HG03139 (cell line): ENCODE data around the gene ATP13A1.

Experiments
- ATAC-seq: cut with Tn5 transposase; IDR thresholded peaks from one replicate; pipeline ENCODE4 v1.9.1; 2021; ENCODE audit not compliant: unreplicated experiment

Gene ATP13A1

DNA sequence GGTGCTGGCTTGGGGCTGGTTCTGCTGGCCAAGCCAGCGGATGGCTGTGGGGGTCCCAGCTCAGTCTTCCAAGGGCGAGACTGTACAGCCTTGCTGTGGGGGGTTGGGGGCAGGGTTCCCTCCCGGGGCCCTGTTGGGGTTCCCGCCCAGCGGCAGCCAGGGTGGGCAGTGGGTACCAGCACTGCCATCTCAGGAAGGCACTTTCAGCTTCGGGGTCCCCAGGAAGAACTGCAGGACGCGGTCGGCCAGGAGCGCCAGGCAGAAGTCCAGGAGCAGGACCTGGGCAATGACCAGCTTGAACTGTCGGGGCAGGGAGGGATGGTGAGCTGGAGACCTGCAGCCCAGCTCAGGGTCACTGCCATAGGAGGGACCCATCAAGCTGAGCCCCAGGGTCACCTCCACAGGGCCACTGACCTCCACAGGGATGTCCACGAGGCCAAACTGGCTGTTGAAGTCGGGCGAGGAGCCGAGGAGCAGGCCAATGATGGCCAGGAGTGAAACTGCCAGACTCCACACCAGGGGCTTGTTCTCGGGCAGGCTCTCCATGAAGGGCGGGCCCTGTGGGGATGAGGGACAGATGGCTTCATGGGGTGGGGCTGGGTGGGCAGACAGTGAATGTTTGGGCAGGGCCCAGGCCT lies 18.1 kb downstream of the ATP13A1 start:
- ATAC-seq = no peak

DNA sequence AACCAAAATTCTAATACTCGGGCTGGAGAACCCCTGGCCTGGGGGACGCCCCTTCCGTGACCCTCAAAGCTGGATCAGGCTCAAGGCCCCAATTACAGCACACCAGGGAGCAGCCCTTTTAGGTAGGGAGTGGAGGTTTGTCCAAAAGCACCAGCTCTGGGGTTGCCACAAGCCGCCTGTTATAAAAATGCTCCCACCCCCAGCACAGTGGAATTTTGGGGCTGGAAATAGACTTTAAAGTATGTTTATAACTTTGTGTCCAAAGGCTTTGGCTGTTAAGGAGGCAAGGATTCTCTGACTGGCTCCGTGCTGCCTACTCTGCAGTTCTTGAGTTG lies 19.5 kb downstream of the ATP13A1 start:
- ATAC-seq = no peak

- ATAC-seq = no peak
Measured at GRCh38 chr19:19643158-19644053, 20.1 kb downstream of the ATP13A1 start, which contains the start of gene GMIP. TSS of gene GMIP (minus strand) at chr19:19643657. CDS start at chr19:19643529, 128 bp downstream.

DNA sequence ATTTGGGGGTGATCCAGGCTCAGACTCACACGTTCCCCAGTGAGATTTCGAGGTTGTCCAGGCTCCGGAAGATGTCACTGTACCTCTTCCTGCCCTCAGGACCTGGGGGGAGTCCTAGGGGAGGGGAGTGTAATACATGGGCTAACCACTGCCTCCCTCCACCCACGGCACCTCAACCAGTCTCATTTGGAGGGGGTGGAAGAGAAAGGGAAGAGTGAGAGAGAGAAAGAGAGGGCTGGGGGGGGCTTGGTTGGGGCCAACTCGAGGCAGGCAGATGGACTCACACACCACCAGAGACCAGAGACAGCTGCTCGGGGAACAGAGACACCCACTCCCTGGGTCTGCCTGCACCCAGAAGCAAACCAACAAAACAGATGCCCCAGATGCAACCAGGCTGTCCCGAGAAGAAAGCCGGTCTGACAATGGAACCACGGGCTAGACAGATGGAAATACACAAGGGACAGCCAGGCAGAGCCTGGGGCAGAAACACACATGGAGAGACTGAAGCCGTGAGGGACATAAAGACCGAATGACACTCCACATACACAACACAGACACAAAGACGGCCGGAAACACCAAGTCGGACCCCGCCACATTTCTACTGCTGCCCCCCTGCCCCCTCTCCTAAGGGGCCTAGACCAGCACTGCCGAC lies 20.8 kb downstream of the ATP13A1 start:
- ATAC-seq = no peak

DNA sequence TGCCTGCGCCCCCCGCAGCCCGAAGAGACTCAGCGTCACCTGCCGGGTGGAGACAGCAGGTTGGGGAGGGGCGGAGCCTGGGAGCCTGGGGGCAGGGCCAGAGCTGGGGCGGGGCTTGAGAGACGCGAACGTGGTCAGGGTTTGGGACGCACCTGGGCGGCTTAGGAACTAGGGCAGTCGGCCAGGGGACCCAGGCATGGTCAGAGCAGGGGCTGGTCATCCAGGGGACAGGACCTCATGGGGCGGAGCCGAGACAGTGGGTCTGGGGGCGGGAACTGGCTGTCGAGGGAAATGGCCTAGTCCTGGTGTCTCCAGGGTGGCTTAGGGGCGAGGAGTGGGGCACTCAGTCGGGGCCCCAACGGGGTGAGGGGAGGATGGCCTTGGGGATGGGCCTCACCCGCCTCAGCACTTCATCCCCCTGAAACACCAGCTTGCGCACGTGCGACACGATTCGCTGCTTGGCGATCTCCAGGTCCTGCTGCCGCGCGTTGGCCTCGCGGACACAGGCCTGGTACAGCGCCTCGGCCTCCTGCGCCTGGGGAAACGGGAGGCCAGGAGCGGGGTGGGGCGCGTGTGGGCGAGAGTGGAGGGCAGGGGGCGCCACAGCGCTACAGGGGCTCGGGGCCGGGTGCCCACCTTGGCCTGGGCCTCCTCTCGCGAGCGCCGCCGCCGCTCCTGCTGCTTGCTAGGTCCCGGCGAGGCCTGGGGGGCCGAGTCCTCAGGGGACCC lies 25.8 kb downstream of the ATP13A1 start:
- ATAC-seq = no peak

DNA sequence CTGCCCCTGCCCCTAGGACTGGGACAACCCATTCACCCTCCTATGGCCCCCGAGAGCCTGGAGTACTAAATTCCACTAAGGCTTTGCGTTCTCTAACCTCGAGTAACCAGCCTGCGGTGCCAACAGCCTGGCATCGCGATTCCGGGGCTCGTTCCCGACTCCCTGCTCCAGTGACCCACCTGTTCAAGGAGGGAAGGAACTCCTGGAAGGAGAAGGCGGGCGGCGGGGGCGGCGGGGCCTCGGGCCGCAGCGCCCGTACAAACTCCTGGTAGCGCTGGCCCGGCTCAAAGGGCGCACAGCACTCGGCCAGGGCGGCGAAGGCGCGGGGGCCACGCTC lies 26.3 kb downstream of the ATP13A1 start:
- ATAC-seq = no peak

GRCh38 chr19:19636573-19637185 lies 26.8 kb downstream of the ATP13A1 start:
- no peak for ATAC-seq

- ATAC-seq = no peak
Measured at GRCh38 chr19:19635313-19635702, 28.2 kb downstream of the ATP13A1 start.

- no peak for ATAC-seq
Measured at GRCh38 chr19:19634516-19635312, 28.8 kb downstream of the ATP13A1 start.

DNA sequence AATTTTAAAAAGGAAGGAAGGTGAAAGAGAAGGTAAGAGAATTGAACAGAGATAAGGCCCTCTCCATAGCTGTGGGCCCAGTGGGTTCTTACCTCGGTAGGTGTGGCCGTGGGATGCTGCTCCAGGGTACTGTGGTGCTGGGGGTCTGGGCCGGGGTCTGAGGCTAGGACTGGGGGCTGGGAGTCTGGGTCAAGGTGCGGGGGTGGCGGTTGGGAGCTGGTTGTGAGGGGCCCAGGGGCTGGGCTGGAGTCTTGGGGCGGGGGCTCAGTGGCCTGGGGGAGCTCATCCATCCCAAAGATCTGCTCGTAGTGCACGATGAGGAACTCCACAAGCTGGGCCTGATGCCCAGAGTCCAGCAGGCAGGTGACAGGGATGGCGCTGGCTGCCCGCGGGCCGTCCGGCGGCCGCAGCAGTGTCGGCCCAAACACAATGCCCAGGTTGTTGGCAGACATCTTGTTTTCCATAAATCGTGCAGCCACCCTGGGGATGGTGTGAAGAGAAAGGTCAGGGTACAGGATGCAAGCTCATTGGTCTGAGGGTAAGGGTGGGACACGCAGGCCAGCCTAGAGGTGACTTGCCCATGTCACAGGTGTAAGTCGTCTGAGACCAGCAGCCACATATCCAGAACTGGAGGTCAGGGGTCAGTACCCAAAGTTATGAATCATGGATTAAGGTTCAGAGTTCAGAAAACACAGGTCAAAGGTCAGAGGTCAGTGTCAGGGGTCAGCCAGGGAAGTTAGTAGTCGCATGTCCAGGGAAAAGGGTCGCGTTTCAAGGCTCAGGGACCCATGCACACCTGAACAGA lies 29.6 kb downstream of the ATP13A1 start:
- no peak for ATAC-seq

DNA sequence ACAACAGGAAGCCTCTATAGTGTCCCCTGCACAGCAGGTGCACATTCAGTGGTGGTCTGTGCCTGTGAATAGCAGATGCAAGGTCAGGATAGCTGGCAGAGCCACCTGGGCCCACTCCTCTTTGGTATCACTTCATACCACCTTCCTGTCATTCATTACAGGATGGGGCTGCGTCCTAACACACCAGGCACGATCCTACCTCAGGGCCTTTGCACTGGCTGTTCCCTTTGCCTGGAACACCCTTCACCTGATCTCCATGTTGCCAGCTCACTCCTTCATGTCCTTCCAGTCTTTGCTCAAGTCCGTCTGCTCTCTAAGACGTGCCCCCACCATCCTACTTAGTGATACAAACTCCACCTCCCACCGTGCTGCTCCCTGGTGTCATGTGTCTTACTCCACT lies 30.8 kb downstream of the ATP13A1 start:
- ATAC-seq = no peak

GRCh38 chr19:19631346-19631745 lies 32.1 kb downstream of the ATP13A1 start:
- no peak for ATAC-seq

DNA sequence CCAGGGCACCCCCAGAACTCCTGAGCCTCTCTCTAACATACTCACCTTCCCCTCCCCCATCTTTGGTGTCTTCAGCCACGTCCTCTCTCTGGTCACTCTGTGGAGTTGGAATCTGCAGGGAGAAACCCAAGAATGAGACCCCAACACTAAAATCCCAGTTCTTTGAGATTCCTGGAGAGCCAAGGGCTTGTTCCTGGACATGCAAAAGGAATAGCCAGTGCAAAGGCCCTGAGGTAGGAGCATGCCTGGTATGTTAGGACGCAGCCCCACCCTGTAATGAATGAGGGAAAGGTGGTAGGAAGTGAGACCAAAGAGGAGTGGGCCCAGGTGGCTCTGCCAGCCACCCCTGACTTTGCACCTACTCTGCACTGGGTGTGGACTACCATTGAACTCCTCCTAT lies 33.0 kb downstream of the ATP13A1 start:
- ATAC-seq = no peak

- no peak for ATAC-seq
Measured at GRCh38 chr19:19630062-19630414, 33.4 kb downstream of the ATP13A1 start.

DNA sequence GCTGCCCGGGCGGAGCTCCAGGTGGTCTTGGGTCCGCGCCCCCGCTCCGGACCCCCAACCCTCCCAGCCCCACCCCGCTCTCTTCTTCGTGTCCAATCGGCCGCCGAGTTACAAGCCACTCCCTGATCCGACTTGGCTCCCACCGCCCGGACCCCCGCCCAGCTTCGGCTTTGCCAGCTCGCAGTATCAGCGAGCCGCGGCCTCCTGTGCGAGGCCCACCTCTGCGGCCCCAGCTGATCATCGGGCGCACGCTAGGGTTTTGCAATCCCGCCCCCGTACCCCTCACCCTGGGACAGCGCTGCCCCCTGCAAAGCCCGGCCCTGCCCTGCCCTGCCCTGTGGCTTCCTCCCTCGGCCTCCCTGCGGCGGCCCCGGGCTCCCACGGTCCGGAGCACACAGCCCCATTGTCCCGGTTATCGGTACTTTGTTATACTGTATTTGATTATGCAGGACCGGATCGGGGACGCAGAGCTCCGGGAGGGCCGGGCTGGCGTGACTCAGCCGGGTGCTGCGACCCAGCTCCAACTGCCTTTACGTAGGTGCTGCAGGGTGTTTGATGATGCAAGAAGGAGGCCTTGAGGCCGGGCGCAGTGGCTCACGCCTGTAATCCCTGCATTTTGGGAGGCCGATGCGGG lies 34.9 kb downstream of the ATP13A1 start:
- ATAC-seq = no peak

DNA sequence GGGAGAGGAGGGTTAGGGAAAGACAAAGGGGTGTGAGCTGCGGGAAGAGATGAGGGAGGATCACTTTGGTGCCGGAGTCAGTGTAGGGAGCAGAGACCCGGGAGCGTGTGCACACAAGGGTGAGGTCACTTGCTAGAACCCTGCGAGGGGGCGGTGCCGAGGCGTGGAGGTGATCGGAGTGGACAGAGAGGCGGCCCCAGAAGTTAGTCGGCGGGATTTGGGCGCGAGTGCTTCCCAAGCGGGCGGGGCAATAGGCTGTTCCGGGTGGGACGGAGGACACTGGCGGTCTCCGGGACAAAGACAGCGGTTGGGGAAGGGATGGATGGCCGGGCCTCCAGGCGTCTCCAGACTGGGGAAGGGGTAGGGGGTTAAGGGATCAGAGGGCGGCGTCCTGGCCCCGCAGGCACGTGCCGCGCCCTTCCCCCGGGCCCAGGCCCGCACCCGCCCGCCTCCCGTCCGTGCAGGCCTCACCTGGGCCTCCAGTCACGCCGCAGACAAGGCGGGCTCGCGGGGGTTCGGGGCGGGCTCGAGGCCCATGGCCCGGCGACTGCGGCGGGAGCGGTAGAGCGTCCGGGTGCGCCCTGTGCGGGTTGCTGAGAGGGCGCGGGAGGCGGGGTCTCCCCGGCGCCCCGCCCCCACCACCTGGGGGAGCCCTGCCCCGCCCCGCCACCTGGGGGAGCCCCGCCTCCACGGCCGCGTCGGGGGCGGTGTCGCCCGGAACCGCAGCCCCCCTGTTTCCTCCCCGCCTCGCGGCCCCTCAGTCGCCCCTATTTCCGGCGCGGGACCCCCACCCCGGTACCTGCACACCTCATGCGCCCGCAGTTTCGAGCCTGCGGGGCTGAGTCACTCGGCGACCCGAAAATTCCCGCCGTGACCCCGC lies 35.6 kb downstream of the ATP13A1 start, which contains the start of gene LPAR2:
Gene LPAR2 (minus strand): TSS at position 600 of the 880 bp plus-strand sequence. CDS start 945 bp downstream, outside the sequence.
- peak; percentile 57 for ATAC-seq

DNA sequence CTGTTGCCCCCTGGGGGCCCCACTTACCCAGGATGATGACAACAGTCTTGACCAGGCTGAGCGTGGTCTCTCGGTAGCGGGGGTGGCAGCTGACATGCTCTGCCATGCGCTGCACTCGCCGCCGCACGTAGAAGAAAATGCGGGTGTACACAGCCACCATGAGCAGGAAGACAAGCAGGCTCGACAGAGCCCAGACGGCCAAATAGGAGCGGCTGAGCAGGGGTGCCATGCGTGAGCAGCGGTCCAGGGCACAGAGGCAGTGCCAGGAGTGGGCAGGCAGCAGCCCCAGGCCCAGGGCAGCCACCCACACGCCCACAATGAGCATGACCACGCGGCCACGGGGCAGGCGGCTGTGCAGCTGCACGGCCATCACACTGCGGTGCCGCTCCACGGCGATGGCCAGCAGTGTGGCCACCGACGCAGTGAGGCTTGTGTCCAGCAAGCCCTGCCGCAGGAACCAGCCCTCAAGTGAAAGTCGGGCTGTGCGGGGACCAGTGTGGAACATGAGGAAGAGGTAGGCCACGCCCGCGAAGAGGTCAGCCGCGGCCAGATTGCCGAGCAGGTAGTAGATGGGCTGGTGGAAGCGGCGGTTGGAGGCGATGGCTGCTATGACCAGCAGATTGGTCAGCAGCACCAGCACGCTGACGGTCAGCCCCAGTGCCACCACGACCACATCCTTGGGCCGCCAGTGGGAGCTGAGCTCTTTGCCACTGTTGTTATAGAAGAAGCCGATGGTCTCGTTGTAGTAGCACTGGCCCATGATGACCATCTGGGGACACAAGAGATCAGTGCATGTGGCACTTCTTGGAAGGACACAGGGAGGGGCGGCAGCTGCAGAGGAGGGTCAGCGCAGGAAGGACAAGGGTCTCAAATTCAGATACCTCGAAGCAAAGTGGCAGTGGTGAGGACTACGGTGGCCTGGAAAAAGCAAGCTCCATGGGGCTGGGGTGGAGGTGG lies 36.7 kb downstream of the ATP13A1 start:
- no peak for ATAC-seq
